ACHN (cell line): ENCODE measurements around the gene ZNF500.
"Not testable (repeated sequence)": the region's sequence is repeated elsewhere in the genome, so short reads cannot be mapped to it uniquely, and the experiment has no call there.

Experiments used
- DNase-seq: peaks from one replicate; pipeline ENCODE4 v3.0.0-alpha.2; 2015
- in situ Hi-C: cut with HindIII; loops from 2 replicates; pipeline ENCODE4 v1.10.0; 2017; ENCODE audit warnings: low sequenced_read_pairs, low pct_ligation_motif_present, low pct_unique_long_range_greater_than_20kb

The ZNF500 gene

DNA sequence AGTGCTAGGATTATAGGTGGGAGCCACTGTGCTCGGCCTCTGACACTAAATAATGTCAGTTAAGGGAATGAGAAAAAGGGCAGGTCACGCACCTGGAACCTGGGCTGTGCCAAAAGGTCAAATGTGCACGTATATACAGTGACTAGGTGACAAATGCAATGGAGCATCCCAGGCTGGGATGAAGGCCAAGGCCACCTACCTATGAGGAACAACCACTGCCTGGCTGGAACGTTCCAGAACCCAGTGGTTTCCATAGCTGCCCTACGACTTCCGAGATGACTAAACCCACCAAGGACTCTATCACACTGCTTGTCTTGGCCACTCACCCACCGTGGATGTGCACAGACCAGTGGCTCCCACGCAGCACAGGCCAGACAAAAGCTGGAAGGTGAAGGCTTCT lies 16.1 kb downstream of the ZNF500 start:
- in situ Hi-C loops, result no loop called here
- DNase-seq, result no peak

DNA sequence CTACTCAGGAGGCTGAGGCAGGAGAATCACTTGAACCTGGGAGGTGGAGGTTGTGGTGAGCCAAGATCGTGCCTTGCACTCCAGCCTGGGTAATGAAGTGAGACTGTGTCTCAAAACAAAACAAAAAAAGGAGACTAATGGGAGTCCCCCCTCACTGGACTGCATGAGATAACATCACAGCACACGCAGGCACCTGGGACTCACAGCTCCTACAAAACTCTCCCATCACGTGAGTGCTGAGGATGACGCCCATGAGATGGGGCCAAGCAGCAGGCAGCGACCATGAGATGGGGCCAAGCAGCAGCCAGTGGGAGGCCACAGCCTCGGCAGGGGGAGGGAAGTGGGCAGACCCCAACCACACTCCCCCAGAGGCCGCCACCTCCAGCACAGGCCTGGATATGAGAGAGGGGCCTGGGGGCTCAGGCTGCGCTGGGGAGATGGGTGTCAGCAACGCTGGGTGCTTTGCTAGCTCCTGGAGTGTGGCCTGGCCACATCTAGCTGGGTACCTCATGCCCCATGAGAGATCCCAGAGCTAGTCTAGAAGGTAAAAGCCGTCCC lies 17.2 kb downstream of the ZNF500 start:
- in situ Hi-C loops, result no loop called here
- no peak for DNase-seq

DNA sequence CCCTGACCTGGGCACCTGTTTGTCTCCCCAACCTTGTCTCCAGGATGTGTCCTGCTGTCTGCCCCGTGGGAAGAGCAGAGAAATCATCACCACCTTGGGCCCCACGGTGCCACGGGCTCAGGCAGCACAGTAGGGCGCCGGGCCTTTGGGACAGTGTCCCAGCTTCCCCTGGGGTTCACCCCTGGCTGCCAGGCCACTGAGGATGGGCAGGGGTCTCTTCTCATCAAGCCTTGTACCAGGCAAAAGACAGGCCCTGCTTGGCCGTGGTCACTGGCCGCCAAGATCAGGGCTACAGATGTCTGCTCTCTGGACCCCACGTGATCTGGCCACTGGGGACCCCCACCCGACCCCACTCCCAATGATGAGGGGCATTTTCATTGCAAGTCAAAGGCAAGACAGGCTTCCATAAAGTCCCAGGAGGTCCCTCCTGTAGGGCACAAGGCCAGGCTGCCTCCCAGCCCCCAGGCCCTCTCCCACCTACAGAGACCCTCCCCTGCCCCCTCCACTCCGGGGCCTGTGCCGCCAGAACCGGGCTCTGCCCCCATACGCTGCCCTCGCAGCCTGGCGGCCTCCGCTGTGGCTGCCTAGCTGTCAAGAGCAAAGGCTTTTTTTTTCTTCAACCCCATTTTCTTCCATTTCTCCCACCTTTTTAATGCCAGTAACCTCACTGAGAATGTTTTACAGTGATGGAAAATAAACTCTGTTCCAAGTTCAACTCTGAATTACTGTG lies 18.1 kb downstream of the ZNF500 start:
- in situ Hi-C loops, result no loop called here
- no peak for DNase-seq

- no peak for DNase-seq
- in situ Hi-C loops, result no loop called here
These were observed 18.9 kb downstream of the ZNF500 start for GRCh38 chr16:4747906-4748681.

GRCh38 chr16:4746991-4747574 lies 19.9 kb downstream of the ZNF500 start:
- in situ Hi-C loops, result no loop called here
- DNase-seq, result no peak

- DNase-seq, result no peak
- in situ Hi-C loops, result no loop called here
These were observed 20.7 kb downstream of the ZNF500 start for GRCh38 chr16:4746215-4746614.

DNA sequence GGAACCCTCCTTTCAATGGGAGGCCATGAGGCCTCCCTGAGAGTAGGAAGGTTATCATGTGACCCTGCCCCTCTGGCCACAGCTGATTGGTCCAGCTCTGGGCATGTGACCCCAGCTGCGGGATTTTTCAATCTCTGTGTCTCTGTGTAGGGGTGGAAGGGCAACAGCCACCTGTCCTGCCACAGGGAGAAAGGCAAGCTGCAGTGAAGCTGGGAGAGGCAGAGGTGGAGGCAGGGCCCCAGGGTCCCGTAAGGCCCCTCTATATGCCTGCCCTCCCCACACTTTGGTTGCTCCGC lies 21.7 kb downstream of the ZNF500 start:
- no peak for DNase-seq
- in situ Hi-C loops, result no loop called here

DNA sequence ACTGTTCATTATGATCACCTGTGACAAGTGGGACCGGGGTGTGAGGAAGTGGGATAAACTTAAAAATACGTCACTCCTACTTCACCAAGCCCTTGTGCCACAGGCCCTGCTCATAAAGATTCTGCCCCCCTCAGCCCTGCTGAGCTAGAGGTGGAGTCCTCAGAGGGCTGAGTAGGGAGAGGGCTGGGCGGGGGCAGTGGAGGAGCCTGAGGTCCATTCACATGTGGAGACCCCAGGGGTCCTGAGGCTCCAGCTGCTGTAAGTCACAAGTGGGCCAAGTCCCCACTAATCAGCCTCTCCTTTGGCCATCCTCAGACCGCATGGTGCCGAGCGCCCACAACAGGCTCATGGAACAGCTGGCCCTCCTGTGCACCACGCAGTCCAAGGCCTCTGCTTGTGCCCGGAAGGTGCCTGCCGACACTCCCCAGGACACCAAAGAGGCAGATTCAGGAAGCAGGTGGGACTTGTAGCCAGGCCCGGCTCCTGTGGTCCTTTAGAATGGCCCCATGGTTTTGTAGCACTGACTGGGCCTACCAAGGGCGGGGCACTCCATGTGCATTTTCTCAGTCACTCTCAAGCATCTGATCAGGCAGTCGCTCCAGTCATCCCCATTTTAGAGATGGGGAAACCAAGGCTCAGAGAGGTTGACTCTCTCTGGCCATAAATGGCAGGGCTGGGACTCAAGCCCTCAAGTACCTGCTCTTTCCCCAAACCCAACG lies 22.2 kb downstream of the ZNF500 start:
- no peak for DNase-seq

DNA sequence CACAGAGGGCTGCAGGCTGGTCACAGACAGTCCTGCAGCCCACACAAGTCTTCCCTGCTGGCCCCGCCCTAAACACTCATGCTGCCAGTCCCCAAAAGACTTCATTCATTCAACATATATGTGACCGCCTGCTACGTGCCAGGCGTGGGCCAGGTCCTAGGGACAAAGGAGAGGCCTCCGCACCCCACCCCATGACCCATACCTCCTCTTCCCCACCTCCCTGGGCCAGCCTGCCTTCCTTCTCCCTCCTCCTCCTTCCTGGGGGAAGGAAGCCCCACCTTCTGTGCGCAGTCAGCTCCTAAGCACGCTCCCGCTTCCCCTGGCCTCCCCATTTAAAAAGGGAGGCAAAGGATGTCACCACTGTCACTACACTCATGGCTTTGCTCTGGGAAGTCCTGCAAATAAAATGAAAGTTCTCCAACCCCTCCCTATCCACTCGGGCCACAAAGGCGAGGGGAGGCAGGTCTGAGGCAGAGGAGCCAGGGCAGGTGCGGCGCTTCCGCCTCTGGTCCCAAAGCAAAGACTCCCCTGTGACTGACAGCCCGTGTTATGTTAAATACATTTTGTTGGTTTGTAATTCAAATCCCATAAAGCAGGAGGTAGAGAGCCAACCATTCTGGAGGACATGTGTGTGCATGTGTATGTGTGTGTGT lies 23.6 kb downstream of the ZNF500 start:
- in situ Hi-C loops, result no loop called here
- DNase-seq, result no peak

More for the DNA sequence above, 22.2 kb downstream of the ZNF500 start:
- in situ Hi-C loops, result no loop called here

GRCh38 chr16:4738370-4738769 lies 28.6 kb downstream of the ZNF500 start:
- in situ Hi-C loops, DNase-seq: not testable (repeated sequence)

DNA sequence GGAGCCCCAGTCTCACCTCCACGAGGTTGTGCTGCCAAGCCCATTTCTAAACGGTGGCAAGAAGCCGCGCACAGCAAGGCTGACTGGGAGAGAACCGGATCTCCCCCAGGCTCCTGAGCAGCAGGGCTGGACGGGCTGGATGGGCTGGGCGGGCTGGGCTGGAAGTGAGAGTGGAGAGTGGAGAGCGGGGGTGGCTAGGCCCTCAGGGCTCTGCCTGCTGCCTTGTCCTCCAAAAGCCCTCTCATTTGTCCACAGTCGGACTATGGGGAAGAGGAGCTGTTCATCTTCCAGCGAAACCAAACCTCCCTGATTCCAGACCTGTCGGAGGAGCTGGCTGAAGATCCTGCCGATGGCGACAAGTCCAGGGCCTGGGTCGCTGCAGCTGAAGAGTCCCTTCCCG lies 29.4 kb downstream of the ZNF500 start:
- in situ Hi-C loops, result no loop called here
- DNase-seq, result no peak

DNA sequence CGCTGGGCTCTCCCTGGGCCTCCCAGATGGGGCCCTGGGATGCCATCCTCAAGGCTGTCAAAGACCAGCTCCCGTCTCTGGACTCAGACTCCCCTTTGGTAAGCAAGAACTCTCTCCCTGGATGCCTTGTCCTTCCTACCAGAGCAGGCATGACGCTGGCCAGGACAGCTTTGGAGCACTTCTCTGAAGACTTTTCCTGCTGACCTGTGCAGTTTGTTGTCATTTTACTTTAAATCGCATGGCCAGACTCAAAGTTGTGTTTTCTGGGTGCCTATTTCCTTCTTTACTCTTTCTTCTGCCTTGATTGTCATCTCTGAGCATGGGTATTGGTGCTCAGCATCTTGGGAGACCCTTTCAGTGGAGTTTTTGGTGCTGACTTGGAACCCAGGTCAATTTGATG lies 30.4 kb downstream of the ZNF500 start:
- in situ Hi-C loops, result no loop called here
- no peak for DNase-seq

DNA sequence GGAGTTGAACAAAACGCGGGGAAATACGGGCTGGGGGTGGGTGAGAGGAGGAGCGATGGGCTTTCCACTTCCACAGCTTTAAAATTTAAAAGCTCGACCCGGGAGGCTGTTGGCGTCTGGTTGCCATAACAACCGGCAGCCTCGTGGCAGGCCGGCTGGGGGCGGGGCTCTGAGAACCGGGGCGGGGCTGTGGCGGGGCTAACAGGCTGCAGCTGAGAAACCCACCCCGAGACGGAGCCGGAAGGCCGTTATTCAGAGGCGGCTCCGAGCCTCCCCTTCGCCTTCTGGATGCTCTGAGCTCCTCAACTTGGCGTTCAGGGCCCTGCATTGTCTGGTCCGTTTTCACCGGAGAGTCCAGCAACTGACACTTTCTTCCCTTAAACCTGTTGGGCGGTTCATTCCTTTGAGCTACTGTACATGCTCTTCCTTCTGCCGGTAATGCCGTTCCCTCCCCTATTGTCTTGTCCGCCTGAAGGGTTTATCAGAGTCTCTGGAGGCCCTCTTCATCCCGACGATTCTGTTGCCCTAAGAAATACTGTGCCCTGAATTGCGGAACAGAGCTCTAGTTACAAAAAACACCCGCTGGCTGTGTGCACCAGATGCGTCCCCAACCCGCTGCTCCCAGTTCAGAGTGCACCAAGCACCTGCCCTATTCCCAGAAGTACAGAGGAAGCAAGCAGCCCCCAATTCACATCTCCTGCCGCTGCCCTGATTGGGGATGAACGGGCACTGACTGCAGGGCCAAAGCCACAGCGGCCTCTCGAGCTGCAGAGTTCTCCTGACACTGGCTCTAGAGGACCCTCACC lies 32.0 kb downstream of the ZNF500 start:
- in situ Hi-C loops, result no loop called here
- DNase-seq, result peak; percentile 85

GRCh38 chr16:4734063-4734729 lies 32.8 kb downstream of the ZNF500 start, which contains the start of the genes ANKS3 and DNAAF8:
ANKS3 (minus strand) TSS chr16:4734271; CDS start chr16:4730149, 4,122 bp downstream.
DNAAF8 (plus strand) TSS chr16:4734537; CDS start chr16:4736515, 1,978 bp downstream.
- in situ Hi-C loops, result no loop called here
- DNase-seq, result peak; percentile 99

DNA sequence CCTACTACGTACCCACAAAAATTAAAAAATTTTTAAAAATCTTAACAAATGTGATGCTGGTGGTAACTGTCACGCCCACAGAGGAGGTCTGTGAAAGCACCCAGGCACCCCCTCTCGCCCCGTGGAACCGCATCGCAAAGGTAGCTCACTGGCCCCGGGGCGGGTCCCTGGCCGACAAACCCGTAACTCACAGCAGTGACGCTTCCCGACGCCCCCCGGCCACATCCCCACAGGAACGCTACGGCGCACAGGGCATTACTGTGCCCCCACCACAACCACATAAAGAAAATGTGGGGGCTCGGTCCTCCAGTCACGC lies 33.3 kb downstream of the ZNF500 start:
- in situ Hi-C loops, result no loop called here
- DNase-seq, result peak; percentile 13

- in situ Hi-C loops, result no loop called here
- DNase-seq, result no peak
These were observed 33.7 kb downstream of the ZNF500 start for GRCh38 chr16:4733211-4733742.

GRCh38 chr16:4729876-4730275 lies 37.1 kb downstream of the ZNF500 start:
- in situ Hi-C loops, result no loop called here

More at GRCh38 chr16:4729876-4730275, 37.1 kb downstream of the ZNF500 start:
- DNase-seq, result no peak
